ENCODE results near the gene CNN1. TPM values are rescaled to one million over a fixed set of nuclear protein-coding genes. Genes with fewer than 3 reads are reported as not detected.
A peak's percentile ranks its signal among the peaks of the same experiment; 100 is the strongest.

The CNN1 gene
- not detected for total RNA-seq

DNA sequence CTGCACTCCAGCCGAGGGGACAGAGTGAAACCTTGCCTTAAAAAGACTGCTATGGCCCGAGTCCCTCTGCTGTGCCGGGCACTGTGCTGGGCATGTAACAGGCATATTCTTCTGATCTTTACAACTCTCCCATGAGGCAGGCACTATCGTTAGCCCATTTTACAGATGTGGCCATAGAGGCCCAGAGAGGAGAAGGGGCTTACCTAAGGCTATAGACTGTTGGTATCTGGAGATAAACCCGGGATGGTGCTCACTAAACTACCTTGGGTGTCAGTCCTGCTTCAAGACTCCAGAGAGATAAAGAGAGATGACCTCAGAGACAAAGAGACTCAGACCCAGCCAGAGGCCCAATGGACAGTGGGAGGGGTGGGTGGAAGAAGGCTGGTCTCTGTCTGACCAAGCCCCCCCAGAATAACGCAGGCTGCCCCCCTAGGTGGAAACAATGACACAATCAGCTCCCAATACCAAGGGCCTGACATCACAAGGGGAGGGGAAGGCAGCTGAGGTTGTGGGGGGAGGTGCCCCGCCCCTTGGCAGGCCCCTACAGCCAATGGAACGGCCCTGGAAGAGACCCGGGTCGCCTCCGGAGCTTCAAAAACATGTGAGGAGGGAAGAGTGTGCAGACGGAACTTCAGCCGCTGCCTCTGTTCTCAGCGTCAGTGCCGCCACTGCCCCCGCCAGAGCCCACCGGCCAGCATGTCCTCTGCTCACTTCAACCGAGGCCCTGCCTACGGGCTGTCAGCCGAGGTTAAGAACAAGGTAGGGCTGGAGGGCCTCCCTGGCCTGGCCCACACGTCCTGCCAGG, at the start of gene CNN1:
TSS of gene CNN1 (plus strand) at position 620 of the 805 bp plus-strand sequence. CDS start at position 697, 77 bp downstream.
- no peaks in the 10 kb centered on the region for H3K9me3 Mint-ChIP-seq
- H3K27ac Mint-ChIP-seq = no peak within 1 kb of the TSS
- peaks cover 14 to 16% of the 10 kb centered on the region in 2 donors for H3K27me3 Mint-ChIP-seq
- H3K4me1 Mint-ChIP-seq (ENCODE audit: low read depth in 2 of 2) = peaks cover 11 to 17% of the 10 kb centered on the region in 2 donors
- no peaks in the 10 kb centered on the region for H3K36me3 Mint-ChIP-seq
- ATAC-seq = no peak
- no peak within 1 kb of the TSS for H3K4me3 Mint-ChIP-seq
- DNase-seq (ENCODE audit: low spot score) = no peak

DNA sequence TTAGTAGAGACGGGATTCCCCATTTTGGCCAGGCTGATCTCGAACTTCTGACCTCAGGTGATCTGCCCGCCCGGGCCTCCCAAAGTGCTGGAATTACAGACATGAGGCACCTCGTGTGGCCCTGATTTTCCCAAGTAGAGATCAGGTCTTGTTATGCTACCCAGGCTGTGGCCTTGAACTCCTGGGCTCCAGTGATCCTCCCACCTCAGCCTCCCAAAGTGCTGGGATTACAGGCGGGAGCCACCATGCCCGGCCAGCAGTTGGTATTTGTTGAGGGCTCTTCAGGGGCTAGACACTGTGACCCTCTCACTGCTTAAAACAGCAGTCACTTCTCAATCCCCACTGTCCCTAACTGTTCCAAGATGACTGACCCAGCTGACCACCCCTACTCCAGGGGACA, 49.3 kb upstream of the CNN1 start:
- Mint-ChIP-seq H3K27ac (no peak overlapping the region), H3K9me3 (no peaks in the 10 kb centered on the region), H3K4me3 (no peak overlapping the region), H3K27me3 (no peaks in the 10 kb centered on the region), H3K36me3 (no peaks in the 10 kb centered on the region), H3K4me1 (ENCODE audit: low read depth in 2 of 2) (peaks cover 0 to 2% of the 10 kb centered on the region in 2 donors)
- DNase-seq (ENCODE audit: low spot score) = no peak
- ATAC-seq = no peak

GRCh38 chr19:11494634-11495285, 43.9 kb upstream of the CNN1 start:
- ATAC-seq (no peak), DNase-seq (ENCODE audit: low spot score) (no peak)
- Mint-ChIP-seq H3K27me3 (no peaks in the 10 kb centered on the region), H3K4me3 (no peak overlapping the region), H3K27ac (no peak overlapping the region), H3K9me3 (no peaks in the 10 kb centered on the region), H3K4me1 (ENCODE audit: low read depth in 2 of 2) (peaks cover 0 to 3% of the 10 kb centered on the region in 2 donors), H3K36me3 (no peaks in the 10 kb centered on the region)

- Mint-ChIP-seq H3K36me3 (no peaks in the 10 kb centered on the region), H3K4me1 (ENCODE audit: low read depth in 2 of 2) (peaks cover 0 to 7% of the 10 kb centered on the region in 2 donors), H3K27me3 (no peaks in the 10 kb centered on the region), H3K4me3 (no peak overlapping the region), H3K27ac (no peak overlapping the region), H3K9me3 (no peaks in the 10 kb centered on the region)
- no peak for ATAC-seq
- no peak for DNase-seq (ENCODE audit: low spot score)
Measured at GRCh38 chr19:11495481-11495880, 43.2 kb upstream of the CNN1 start.

DNA sequence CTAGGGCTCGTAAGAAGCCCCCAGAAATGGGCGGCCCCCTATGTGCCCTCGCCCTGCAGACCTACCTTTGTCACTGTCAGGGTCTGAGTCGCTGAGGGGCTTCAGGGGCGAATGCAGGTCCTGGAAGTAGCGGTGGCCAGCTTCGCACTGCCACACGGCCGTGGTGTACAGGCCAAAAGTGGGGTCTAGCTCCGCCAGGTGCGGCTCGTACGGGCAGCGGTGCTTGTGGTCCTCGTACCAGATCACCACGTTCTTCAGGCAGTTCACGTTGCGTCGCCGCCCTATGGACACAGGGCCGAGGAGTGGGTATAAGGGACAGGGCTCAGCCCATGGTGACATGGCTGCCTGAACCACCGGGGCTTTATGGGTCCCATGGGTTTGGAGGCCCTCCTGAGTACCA, 42.8 kb upstream of the CNN1 start:
- H3K4me1 Mint-ChIP-seq (ENCODE audit: low read depth in 2 of 2) = peaks cover 0 to 7% of the 10 kb centered on the region in 2 donors
- ATAC-seq (no peak), DNase-seq (ENCODE audit: low spot score) (no peak)
- no peaks in the 10 kb centered on the region for H3K27me3 Mint-ChIP-seq
- no peak overlapping the region for H3K27ac Mint-ChIP-seq
- no peak overlapping the region for H3K4me3 Mint-ChIP-seq
- H3K36me3 Mint-ChIP-seq = no peaks in the 10 kb centered on the region
- no peaks in the 10 kb centered on the region for H3K9me3 Mint-ChIP-seq

DNA sequence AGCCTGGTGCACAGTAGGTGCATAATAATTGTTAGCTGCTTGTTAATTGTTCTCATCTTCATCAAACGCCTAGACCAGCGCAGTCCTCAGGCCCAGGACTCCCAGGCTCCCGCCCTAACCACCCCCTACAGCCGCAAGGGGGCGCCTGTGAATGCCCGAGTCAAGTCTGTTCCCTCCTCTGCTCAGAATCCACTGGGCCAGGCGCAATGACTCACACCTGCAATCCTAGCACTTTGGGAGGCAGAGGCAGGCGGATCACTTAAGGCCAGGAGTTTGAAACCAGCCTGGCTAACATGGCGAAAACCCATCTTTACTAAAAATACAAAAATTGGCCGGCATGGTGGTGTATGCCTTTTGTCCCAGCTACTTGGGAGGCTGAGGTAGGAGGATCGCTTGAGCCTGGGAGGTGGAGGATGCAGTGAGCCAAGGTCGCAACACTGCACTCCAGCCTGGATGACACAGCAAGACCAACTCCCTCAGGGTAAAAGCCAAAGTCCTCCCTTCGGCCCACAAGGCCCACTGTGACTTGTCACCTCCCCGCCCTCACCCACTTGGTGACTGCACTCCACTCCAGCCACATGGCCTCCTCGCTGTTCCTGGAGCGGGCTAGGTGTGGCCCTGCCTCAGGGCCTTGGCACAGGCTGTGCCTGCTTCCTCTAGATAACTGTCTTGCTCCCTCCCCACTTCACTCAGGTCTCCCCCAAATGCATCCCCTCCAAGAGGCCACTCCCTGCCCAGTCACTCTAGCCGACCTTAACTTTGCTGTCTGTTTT, 42.1 kb upstream of the CNN1 start:
- ATAC-seq = peak; percentile 60 to 66
- Mint-ChIP-seq H3K36me3 (no peaks in the 10 kb centered on the region), H3K4me1 (ENCODE audit: low read depth in 2 of 2) (peaks cover 3 to 7% of the 10 kb centered on the region in 2 donors), H3K27me3 (no peaks in the 10 kb centered on the region), H3K27ac (no peak overlapping the region), H3K4me3 (no peak overlapping the region), H3K9me3 (no peaks in the 10 kb centered on the region)
- DNase-seq (ENCODE audit: low spot score) = no peak

DNA sequence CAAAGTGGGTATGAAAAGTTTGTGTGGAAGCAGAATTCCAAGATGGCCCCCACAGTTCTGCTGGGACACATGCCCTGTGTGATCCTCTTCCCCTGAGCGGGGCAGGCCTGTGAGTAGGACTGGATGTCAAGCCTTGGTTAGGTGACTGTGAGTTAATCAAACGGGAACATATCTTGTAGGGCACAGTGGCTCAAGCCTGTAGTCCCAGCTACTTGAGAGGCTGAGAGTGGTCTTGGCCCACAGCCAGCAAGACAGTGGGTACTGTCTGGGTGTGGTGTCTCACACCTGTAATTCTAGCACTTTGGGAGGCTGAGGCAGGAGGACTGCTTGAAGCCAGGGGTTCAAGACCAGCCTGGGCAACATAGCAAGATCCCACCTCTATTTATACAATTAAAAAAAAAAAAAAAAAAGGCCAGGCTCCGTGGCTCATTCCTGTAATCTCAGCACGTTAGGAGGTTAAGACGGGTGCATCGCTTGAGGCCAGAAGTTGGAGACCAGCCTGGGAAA, 39.4 kb upstream of the CNN1 start:
- DNase-seq (ENCODE audit: low spot score) (no peak), ATAC-seq (no peak)
- H3K27ac Mint-ChIP-seq = no peak overlapping the region

GRCh38 chr19:11499890-11500420, 38.7 kb upstream of the CNN1 start:
- Mint-ChIP-seq H3K9me3 (no peaks in the 10 kb centered on the region), H3K4me3 (no peak overlapping the region), H3K36me3 (no peaks in the 10 kb centered on the region), H3K27me3 (no peaks in the 10 kb centered on the region), H3K27ac (no peak overlapping the region), H3K4me1 (ENCODE audit: low read depth in 2 of 2) (peaks cover 10 to 17% of the 10 kb centered on the region in 2 donors)
- no peak for ATAC-seq
- DNase-seq (ENCODE audit: low spot score) = no peak

More for the DNA sequence above, 39.4 kb upstream of the CNN1 start:
- no peaks in the 10 kb centered on the region for H3K27me3 Mint-ChIP-seq
- no peaks in the 10 kb centered on the region for H3K9me3 Mint-ChIP-seq
- no peak overlapping the region for H3K4me3 Mint-ChIP-seq
- peaks cover 4 to 11% of the 10 kb centered on the region in 2 donors for H3K4me1 Mint-ChIP-seq (ENCODE audit: low read depth in 2 of 2)
- H3K36me3 Mint-ChIP-seq = no peaks in the 10 kb centered on the region

DNA sequence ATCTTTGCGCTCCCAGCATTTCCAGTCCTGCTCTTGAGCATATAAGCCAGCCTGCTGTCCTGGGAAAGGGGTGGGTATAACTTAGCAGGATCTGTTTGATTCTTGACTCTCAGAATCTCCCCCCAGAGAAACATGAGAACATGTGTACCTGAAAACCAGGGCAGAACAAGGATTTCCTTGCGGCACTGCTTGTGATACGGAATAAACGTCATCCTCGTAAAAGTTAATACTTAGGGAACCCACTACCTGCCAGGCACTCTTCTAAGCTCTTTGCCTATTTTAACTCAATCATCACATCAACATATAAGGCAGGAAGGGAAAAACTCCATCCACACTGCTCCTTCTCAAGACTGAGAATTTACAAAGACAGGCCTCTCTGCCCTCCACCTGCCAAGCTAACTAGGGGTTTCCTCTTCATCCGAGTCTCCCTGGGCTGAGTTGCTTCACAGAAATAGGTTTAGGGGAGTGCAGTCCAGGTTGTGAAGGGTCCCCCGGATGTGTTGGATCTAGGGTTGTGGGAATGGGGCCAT, 34.1 kb upstream of the CNN1 start:
- ATAC-seq = no peak
- Mint-ChIP-seq H3K4me1 (ENCODE audit: low read depth in 2 of 2) (peaks cover 19% of the 10 kb centered on the region in 2 donors), H3K9me3 (no peaks in the 10 kb centered on the region), H3K4me3 (peak overlapping the region; percentile 91), H3K27ac (peak overlapping the region; percentile 85 to 89), H3K36me3 (no peaks in the 10 kb centered on the region), H3K27me3 (no peaks in the 10 kb centered on the region)
- DNase-seq (ENCODE audit: low spot score) = no peak

GRCh38 chr19:11505032-11505503, 33.6 kb upstream of the CNN1 start:
- ATAC-seq = peak; percentile 97
- H3K4me1 Mint-ChIP-seq (ENCODE audit: low read depth in 2 of 2) = peaks cover 17 to 19% of the 10 kb centered on the region in 2 donors
- peak overlapping the region; percentile 85 to 89 for H3K27ac Mint-ChIP-seq
- peak; percentile 99 for DNase-seq (ENCODE audit: low spot score)
- no peaks in the 10 kb centered on the region for H3K36me3 Mint-ChIP-seq
- H3K9me3 Mint-ChIP-seq = no peaks in the 10 kb centered on the region
- H3K4me3 Mint-ChIP-seq = peak overlapping the region; percentile 91
- H3K27me3 Mint-ChIP-seq = no peaks in the 10 kb centered on the region

DNA sequence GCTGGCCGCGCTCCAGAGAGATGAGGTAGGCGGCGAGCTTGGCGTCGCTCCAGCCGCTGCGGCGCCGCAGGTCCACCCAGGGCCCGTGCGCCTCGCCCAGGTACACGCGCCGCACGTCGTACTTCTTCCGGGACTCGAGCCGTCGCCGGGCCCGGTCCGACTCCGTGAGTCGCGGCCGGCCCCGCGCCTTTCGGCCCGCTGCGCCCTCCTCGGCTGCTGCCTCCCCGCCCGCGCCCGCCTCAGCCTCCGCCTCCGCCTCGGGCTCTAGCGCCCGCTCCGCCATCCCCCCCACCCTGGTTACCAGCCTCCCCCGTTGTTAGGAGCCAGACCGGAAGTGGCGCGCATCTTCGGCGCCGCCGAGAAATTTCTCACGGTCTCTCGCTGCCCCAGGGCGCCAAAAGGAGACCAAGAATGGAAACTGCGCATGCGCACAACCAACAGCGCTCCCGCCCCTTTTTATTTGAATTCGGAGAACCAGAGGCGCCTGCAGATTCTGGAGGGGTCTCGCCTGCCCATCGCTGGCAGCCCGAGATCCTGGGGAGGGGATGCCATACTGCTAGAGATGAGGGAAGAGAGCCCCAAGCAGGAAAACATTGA, 33.0 kb upstream of the CNN1 start, which contains the start of gene ZNF653:
TSS of gene ZNF653 (minus strand) at position 336 of the 597 bp plus-strand sequence. CDS start at position 283, 53 bp downstream.
- peak; percentile 81 to 85 for ATAC-seq
- Mint-ChIP-seq H3K27me3 (no peaks in the 10 kb centered on the region), H3K4me1 (ENCODE audit: low read depth in 2 of 2) (peaks cover 16 to 19% of the 10 kb centered on the region in 2 donors), H3K36me3 (no peaks in the 10 kb centered on the region), H3K27ac (peak within 1 kb of the TSS; percentile 85 to 89), H3K4me3 (peak within 1 kb of the TSS; percentile 91), H3K9me3 (no peaks in the 10 kb centered on the region)
- DNase-seq (ENCODE audit: low spot score) = peak; percentile 95

- ATAC-seq = peak; percentile 8 to 28
- H3K27ac Mint-ChIP-seq = peak overlapping the region; percentile 85 to 89
- H3K9me3 Mint-ChIP-seq = no peaks in the 10 kb centered on the region
- no peak for DNase-seq (ENCODE audit: low spot score)
- H3K36me3 Mint-ChIP-seq = no peaks in the 10 kb centered on the region
- no peaks in the 10 kb centered on the region for H3K27me3 Mint-ChIP-seq
- peak overlapping the region; percentile 91 for H3K4me3 Mint-ChIP-seq
- peaks cover 16 to 19% of the 10 kb centered on the region in 2 donors for H3K4me1 Mint-ChIP-seq (ENCODE audit: low read depth in 2 of 2)
Measured at GRCh38 chr19:11506101-11506555, 32.5 kb upstream of the CNN1 start.

Measured in natural killer cell treated with Interleukin-12 subunit alpha and Interleukin-12 subunit beta and Interleukin-15 and Interleukin-18, amount 100 ng/mL, for 72 hours (primary cell).